ENCODE measurements around the gene ALPL.
A peak's percentile ranks its signal among the peaks of the same experiment; 100 is the strongest.

The ALPL gene

GRCh38 chr1:21604208-21604957 is 95.2 kb downstream of the ALPL start:
- Histone ChIP-seq H3K4me3 (IDR thresholded peaks at IDR 0.05; ENCODE audit: insufficient read depth, low read depth, low read length) (no peak overlapping the region), H3K9ac (no peak overlapping the region), H3K36me3 (ENCODE audit: insufficient read depth) (no peaks in the 10 kb centered on the region), H3K79me2 (ENCODE audit: insufficient read depth, low read depth) (no peaks in the 10 kb centered on the region), H3K4me1 (ENCODE audit: low read depth, poor library complexity, severe bottlenecking) (peaks cover 3% of the 10 kb centered on the region), H2AFZ (ENCODE audit: low read depth) (no peak overlapping the region), H4K20me1 (ENCODE audit: insufficient read depth) (no peaks in the 10 kb centered on the region), H3K27me3 (ENCODE audit: insufficient read depth, low read depth) (peaks cover 52% of the 10 kb centered on the region), H3K27ac (no peak overlapping the region), H3K4me2 (no peak overlapping the region)
- TF ChIP-seq CTCF (conservative IDR thresholded peaks at IDR 0.05; ENCODE audit: low read depth, low read length): no peak

- H3K9ac ChIP-seq: no peak overlapping the region
- H3K27me3 ChIP-seq (ENCODE audit: insufficient read depth, low read depth): peaks cover 52% of the 10 kb centered on the region
- H3K36me3 ChIP-seq (ENCODE audit: insufficient read depth): no peaks in the 10 kb centered on the region
- no peaks in the 10 kb centered on the region for H4K20me1 ChIP-seq (ENCODE audit: insufficient read depth)
- H3K4me2 ChIP-seq: no peak overlapping the region
- peaks cover 3% of the 10 kb centered on the region for H3K4me1 ChIP-seq (ENCODE audit: low read depth, poor library complexity, severe bottlenecking)
- no peak overlapping the region for H3K27ac ChIP-seq
- no peak for TF ChIP-seq CTCF (conservative IDR thresholded peaks at IDR 0.05; ENCODE audit: low read depth, low read length)
- H3K79me2 ChIP-seq (ENCODE audit: insufficient read depth, low read depth): no peaks in the 10 kb centered on the region
- H2AFZ ChIP-seq (ENCODE audit: low read depth): no peak overlapping the region
- H3K4me3 ChIP-seq (IDR thresholded peaks at IDR 0.05; ENCODE audit: insufficient read depth, low read depth, low read length): no peak overlapping the region
Measured at GRCh38 chr1:21605012-21605715, 95.9 kb downstream of the ALPL start.

GRCh38 chr1:21605964-21606705 is 96.9 kb downstream of the ALPL start:
- TF ChIP-seq CTCF (conservative IDR thresholded peaks at IDR 0.05; ENCODE audit: low read depth, low read length): no peak
- no peaks in the 10 kb centered on the region for H4K20me1 ChIP-seq (ENCODE audit: insufficient read depth)
- no peak overlapping the region for H3K27ac ChIP-seq
- H3K9ac ChIP-seq: no peak overlapping the region
- peaks cover 3% of the 10 kb centered on the region for H3K4me1 ChIP-seq (ENCODE audit: low read depth, poor library complexity, severe bottlenecking)
- H3K27me3 ChIP-seq (ENCODE audit: insufficient read depth, low read depth): peaks cover 44% of the 10 kb centered on the region
- no peak overlapping the region for H3K4me2 ChIP-seq
- H3K4me3 ChIP-seq (IDR thresholded peaks at IDR 0.05; ENCODE audit: insufficient read depth, low read depth, low read length): no peak overlapping the region
- no peaks in the 10 kb centered on the region for H3K36me3 ChIP-seq (ENCODE audit: insufficient read depth)
- no peak overlapping the region for H2AFZ ChIP-seq (ENCODE audit: low read depth)
- H3K79me2 ChIP-seq (ENCODE audit: insufficient read depth, low read depth): no peaks in the 10 kb centered on the region

GRCh38 chr1:21607549-21608529 is 98.6 kb downstream of the ALPL start:
- peaks cover 3% of the 10 kb centered on the region for H3K4me1 ChIP-seq (ENCODE audit: low read depth, poor library complexity, severe bottlenecking)
- no peaks in the 10 kb centered on the region for H3K36me3 ChIP-seq (ENCODE audit: insufficient read depth)
- no peak overlapping the region for H3K27ac ChIP-seq
- no peak overlapping the region for H3K4me3 ChIP-seq (IDR thresholded peaks at IDR 0.05; ENCODE audit: insufficient read depth, low read depth, low read length)
- H3K4me2 ChIP-seq: peak overlapping the region; percentile 62; the same call in 1 of the 2 replicates
- H3K27me3 ChIP-seq (ENCODE audit: insufficient read depth, low read depth): peaks cover 42% of the 10 kb centered on the region
- H4K20me1 ChIP-seq (ENCODE audit: insufficient read depth): no peaks in the 10 kb centered on the region
- H3K9ac ChIP-seq: no peak overlapping the region
- no peak for TF ChIP-seq CTCF (conservative IDR thresholded peaks at IDR 0.05; ENCODE audit: low read depth, low read length)
- no peaks in the 10 kb centered on the region for H3K79me2 ChIP-seq (ENCODE audit: insufficient read depth, low read depth)
- H2AFZ ChIP-seq (ENCODE audit: low read depth): peak overlapping the region; percentile 43; the same call in 1 of the 2 replicates
